Ishikawa (cell line): Measurements from ENCODE around the gene TBKBP1.

ENCODE experiments used
- CEBPB ChIP-seq: IDR thresholded peaks from 2 replicates; pipeline ENCODE4 v1.6.1; 2012
- CREB1 ChIP-seq: IDR thresholded peaks from 2 replicates; pipeline ENCODE4 v1.6.1; 2012; ENCODE audit warnings: low read depth
- RAD21 ChIP-seq: IDR thresholded peaks from 2 replicates; pipeline ENCODE4 v1.6.1; 2012; ENCODE audit warnings: low read depth
- TEAD4 ChIP-seq: IDR thresholded peaks from 2 replicates; pipeline ENCODE4 v1.6.1; 2012

DNA sequence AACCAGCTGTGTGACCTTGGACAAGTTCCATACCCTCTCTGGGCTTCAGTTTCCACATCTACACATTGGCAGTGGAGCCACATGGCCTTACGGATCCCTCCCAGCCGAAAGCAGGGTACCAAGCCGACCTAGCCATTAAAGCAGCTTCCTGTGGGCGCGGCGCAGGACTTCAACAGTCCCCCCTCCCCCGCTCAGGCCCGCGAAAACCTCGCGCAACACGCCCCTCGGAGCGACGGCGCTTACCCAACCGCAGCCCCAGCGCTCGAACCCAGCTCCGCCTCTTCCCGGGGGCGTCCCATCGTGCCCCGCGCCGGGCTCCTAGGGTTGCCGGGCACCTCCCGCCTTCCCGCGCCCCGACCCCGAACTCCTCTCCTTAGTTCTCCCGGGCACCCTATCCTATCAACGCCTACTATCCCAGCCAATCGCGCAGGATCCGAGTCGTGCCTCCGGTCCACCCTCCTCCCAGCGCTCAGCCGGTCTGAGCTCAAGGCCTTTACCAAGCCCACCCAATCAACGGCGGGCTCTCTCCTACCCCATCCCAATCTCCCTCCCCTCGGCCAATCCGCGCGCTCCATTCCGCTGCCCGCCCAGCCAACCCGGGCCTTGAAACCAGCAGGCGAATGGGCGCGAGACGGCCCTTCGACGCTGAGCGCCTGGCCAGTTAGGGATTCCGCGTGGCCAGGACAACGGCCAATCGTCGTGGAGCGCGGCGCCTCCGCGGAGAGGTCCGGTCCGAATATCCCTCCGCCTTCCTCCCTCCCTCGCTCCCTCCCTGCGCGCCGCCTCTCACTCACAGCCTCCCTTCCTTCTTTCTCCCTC, 44.6 kb upstream of the TBKBP1 start, which contains the start of gene KPNB1:
- TF ChIP-seq TEAD4 (peak; percentile 32; the same call in 1 of the 2 replicates), RAD21 (no peak), CREB1 (peak; percentile 60), CEBPB (peak; percentile 66; the same call in 1 of the 2 replicates)
